Globus pallidus (tissue), 1 donor: ENCODE data around the gene URI1.

ENCODE experiments used
- DNase-seq: peaks from one replicate; pipeline ENCODE4 v3.0.0-alpha.2; 2015; ENCODE audit warnings: low spot score

Gene URI1

GRCh38 chr19:29971002-29971401 lies 29.0 kb downstream of the URI1 start:
- DNase-seq = no peak

GRCh38 chr19:29971648-29972047 lies 29.6 kb downstream of the URI1 start:
- DNase-seq = no peak

GRCh38 chr19:29974701-29975100 lies 32.7 kb downstream of the URI1 start:
- DNase-seq = no peak

- no peak for DNase-seq
Measured at GRCh38 chr19:29976151-29976943, 34.3 kb downstream of the URI1 start.

- DNase-seq = no peak
Measured at GRCh38 chr19:29978080-29978479, 36.0 kb downstream of the URI1 start.

- DNase-seq = no peak
Measured at GRCh38 chr19:29983568-29983967, 41.5 kb downstream of the URI1 start.

- no peak for DNase-seq
Measured at GRCh38 chr19:29985196-29985595, 43.2 kb downstream of the URI1 start.

GRCh38 chr19:29988351-29988750 lies 46.3 kb downstream of the URI1 start:
- no peak for DNase-seq

- DNase-seq = no peak
Measured at GRCh38 chr19:29992233-29992867, 50.3 kb downstream of the URI1 start.

GRCh38 chr19:29999490-29999889 lies 57.5 kb downstream of the URI1 start:
- DNase-seq = no peak

GRCh38 chr19:30000862-30001261 lies 58.8 kb downstream of the URI1 start:
- no peak for DNase-seq

GRCh38 chr19:30001301-30001700 lies 59.3 kb downstream of the URI1 start:
- DNase-seq = no peak

- DNase-seq = no peak
Measured at GRCh38 chr19:30001791-30002190, 59.8 kb downstream of the URI1 start.

- no peak for DNase-seq
Measured at GRCh38 chr19:30003866-30004265, 61.8 kb downstream of the URI1 start.

- no peak for DNase-seq
Measured at GRCh38 chr19:30004403-30004802, 62.4 kb downstream of the URI1 start.

- no peak for DNase-seq
Measured at GRCh38 chr19:30006207-30006606, 64.2 kb downstream of the URI1 start.

GRCh38 chr19:30008169-30008568 lies 66.1 kb downstream of the URI1 start:
- no peak for DNase-seq

GRCh38 chr19:30009013-30009412 lies 67.0 kb downstream of the URI1 start:
- no peak for DNase-seq

- DNase-seq = peak; percentile 26
Measured at GRCh38 chr19:30011051-30011578, 69.1 kb downstream of the URI1 start.

- DNase-seq = no peak
Measured at GRCh38 chr19:30014770-30015169, 72.7 kb downstream of the URI1 start.

- DNase-seq = no peak
Measured at GRCh38 chr19:30017172-30017571, 75.1 kb downstream of the URI1 start.

GRCh38 chr19:30020189-30020588 lies 78.2 kb downstream of the URI1 start:
- DNase-seq = no peak

- DNase-seq = no peak
Measured at GRCh38 chr19:30022659-30023058, 80.6 kb downstream of the URI1 start.
